HG03175 (cell line): ENCODE measurements around the gene CYBRD1.

ENCODE experiments used
- ATAC-seq: cut with Tn5 transposase; IDR thresholded peaks from one replicate; pipeline ENCODE4 v1.9.1; 2021; ENCODE audit warnings: mild to moderate bottlenecking, moderate library complexity; ENCODE audit not compliant: unreplicated experiment

Gene CYBRD1

DNA sequence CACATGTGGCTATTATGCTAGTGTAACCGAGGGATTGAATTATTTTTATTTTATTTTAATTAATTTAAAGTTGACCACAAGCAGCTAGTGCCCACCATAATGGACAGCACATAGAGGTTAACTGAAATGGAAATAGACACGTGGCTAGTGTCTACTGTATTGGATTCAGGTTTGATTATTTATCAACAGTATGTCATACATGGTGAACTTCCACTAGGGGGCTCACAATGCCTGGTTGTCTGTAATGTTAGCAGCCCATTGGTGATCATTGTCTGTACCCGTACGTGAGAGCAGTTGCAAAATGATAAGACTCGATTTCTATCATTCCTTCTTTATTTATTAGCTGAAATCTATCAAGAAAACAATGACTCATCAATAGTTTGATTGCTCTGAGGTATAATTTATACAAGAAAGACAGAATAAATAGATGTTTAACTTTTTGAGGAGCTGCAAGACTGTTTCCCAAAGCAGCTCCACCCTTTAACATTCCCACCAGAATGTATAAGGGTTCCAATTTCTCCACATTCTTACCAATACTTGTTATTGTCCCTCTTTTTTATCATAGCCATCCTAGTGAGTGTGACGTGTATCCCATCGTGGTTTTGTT lies 76.5 kb downstream of the CYBRD1 start:
- peak; percentile 92 for ATAC-seq

GRCh38 chr2:171600126-171600525 lies 77.9 kb downstream of the CYBRD1 start:
- no peak for ATAC-seq

DNA sequence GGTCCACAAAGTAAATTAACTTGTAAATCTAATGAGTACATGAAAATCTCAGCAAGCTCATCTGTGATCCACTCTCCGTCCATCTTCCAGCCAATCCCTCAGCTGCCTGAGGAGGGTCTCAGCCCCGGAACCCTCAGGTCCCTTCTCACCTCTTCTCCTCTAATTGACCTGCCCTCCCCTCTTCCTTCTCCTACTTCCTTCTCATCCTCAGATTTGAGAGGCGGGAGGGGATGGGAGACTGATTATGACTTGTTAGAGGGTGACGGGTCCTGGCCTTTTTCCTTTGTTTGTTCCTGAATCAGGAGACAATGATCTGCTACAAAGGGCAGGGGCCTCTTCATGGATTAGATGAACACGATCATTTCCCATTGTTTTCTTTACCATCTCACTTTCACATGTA lies 80.1 kb downstream of the CYBRD1 start:
- ATAC-seq, result no peak
